HEK293T (cell line): ENCODE data around the gene ZNF48.

Source experiments
- BHLHE40 ChIP-seq: fragments of 450-650 bp; IDR thresholded peaks from 2 replicates; pipeline ENCODE4 v1.6.1; 2016; ENCODE audit warnings: mild to moderate bottlenecking, moderate library complexity, borderline replicate concordance
- CTBP1 ChIP-seq: fragments of 450-650 bp; IDR thresholded peaks from 2 replicates; pipeline ENCODE4 v1.6.1; 2016; ENCODE audit warnings: borderline replicate concordance
- FOXM1 ChIP-seq: fragments of 450-650 bp; IDR thresholded peaks from 2 replicates; pipeline ENCODE4 v1.6.1; 2017; ENCODE audit warnings: mild to moderate bottlenecking, borderline replicate concordance
- LEF1 ChIP-seq: fragments of 450-650 bp; IDR thresholded peaks from 2 replicates; pipeline ENCODE4 v1.6.1; 2017; ENCODE audit warnings: mild to moderate bottlenecking, borderline replicate concordance
- SP1 ChIP-seq: fragments of 450-650 bp; IDR thresholded peaks from 2 replicates; pipeline ENCODE4 v1.6.1; 2017
- SUZ12 ChIP-seq: fragments of 450-650 bp; IDR thresholded peaks from 2 replicates; pipeline ENCODE4 v1.6.1; 2016; ENCODE audit warnings: mild to moderate bottlenecking
- TARDBP ChIP-seq: fragments of 450-650 bp; IDR thresholded peaks from 2 replicates; pipeline ENCODE4 v1.6.1; 2016
- ZNF384 ChIP-seq: fragments of 450-650 bp; IDR thresholded peaks from 2 replicates; pipeline ENCODE4 v1.6.1; 2016
- TF ChIP-seq, protein P1 (sequence below): fragments of 450-650 bp; IDR thresholded peaks from 2 replicates; pipeline ENCODE4 v1.6.1; 2016

DNA sequence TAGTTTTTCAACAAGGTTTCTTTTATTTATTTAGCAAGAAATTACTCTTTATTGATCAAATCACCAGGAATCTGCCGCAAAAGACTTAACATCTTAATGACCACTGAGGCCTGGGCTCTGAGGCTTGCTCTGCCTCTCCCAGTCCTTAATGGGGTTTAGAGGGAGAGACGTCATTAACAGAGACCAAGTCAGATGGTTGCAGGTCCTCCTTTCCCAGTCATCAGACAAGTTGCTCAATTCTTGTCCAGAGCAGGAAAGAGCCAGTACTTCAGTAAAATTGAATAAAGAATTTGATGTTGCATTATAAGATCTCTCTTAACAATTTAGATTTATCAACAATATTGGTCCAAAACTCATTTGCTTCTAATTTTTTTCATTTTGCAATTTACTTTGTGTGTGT is 48.4 kb downstream of the ZNF48 start:
- TF ChIP-seq FOXM1 (no peak), ZNF384 (no peak), CTBP1 (no peak), BHLHE40 (no peak), LEF1 (no peak), SP1 (no peak), TARDBP (no peak), SUZ12 (no peak)
- TF ChIP-seq, protein P1, sequence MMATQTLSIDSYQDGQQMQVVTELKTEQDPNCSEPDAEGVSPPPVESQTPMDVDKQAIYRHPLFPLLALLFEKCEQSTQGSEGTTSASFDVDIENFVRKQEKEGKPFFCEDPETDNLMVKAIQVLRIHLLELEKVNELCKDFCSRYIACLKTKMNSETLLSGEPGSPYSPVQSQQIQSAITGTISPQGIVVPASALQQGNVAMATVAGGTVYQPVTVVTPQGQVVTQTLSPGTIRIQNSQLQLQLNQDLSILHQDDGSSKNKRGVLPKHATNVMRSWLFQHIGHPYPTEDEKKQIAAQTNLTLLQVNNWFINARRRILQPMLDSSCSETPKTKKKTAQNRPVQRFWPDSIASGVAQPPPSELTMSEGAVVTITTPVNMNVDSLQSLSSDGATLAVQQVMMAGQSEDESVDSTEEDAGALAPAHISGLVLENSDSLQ, result no peak
